Measurements from ENCODE around the gene ATP2C2. TPM values are rescaled to one million over a fixed set of nuclear protein-coding genes. Genes with fewer than 3 reads are reported as not detected.

ATP2C2 gene
- total RNA-seq, 1 donor from 2014 or later = not detected

DNA sequence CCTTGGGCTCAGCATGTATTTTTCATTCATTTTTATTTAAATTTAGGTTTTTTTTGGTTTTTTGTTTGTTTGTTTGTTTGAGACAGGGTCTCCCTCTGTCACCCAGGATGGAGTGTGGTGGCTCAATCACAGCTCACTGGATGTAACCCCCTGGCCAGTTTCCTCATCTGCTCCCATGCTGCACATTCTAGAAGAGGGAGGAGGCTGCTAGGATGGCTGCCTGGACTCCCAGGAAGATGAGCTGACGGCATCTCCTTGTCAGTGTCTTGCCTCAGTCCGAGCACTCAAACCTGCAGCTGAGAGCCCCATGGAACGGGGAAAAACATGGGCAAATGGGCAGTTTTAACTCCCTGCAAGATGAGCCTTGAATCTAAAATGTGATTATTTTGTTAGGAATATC lies 128.7 kb downstream of the ATP2C2 start:
- Mint-ChIP-seq H3K27me3 (ENCODE audit: low read depth) (no peaks in the 10 kb centered on the region), H3K36me3 (ENCODE audit: low read depth) (peaks cover 19% of the 10 kb centered on the region), H3K4me1 (ENCODE audit: low read depth) (no peaks in the 10 kb centered on the region), H3K4me3 (ENCODE audit: unreplicated experiment) (no peak overlapping the region), H3K9me3 (ENCODE audit: low read depth) (no peaks in the 10 kb centered on the region), H3K27ac (ENCODE audit: unreplicated experiment) (no peak overlapping the region)
- peak; percentile 25 for DNase-seq (ENCODE audit: low spot score)
- TF ChIP-seq, protein P1, sequence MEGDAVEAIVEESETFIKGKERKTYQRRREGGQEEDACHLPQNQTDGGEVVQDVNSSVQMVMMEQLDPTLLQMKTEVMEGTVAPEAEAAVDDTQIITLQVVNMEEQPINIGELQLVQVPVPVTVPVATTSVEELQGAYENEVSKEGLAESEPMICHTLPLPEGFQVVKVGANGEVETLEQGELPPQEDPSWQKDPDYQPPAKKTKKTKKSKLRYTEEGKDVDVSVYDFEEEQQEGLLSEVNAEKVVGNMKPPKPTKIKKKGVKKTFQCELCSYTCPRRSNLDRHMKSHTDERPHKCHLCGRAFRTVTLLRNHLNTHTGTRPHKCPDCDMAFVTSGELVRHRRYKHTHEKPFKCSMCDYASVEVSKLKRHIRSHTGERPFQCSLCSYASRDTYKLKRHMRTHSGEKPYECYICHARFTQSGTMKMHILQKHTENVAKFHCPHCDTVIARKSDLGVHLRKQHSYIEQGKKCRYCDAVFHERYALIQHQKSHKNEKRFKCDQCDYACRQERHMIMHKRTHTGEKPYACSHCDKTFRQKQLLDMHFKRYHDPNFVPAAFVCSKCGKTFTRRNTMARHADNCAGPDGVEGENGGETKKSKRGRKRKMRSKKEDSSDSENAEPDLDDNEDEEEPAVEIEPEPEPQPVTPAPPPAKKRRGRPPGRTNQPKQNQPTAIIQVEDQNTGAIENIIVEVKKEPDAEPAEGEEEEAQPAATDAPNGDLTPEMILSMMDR (IDR thresholded peaks at IDR 0.05) = no peak

DNA sequence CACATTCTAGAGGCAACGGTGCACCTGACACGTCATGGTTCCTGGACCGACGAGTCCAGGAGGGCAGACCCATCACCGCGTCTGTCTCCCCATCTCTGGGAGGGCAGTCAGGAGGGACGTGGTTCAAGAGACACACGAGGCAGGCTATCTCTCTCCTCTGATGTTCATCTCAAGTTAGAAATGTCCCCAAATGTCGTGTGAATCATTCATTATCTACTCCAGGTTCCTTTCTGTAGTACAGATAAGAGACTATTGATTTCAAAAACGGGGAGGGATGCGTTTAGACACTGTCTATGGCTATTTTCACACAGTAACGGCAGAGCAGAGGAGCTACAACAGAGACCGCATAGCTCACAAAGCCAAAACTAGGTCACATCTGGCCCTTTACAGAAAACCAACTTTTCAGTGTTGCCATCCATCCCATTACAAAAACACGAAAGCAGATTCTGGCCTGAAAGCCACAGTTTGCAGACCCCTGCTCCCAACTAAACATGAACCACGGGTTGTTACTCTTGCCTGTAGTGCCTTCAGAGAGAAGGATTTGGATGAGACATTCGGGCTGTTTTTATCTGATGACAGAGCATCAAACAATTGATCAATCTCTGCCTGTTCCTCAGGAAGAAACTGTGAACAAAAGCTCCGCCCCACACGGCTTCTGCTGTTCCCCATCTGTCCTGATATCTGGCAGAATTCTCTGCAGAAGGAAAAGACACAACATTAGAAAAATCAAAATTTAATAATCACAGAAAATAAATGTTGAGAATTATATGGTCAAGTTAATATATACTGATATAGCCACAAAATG lies 129.3 kb downstream of the ATP2C2 start:
- no peaks in the 10 kb centered on the region for H3K27me3 Mint-ChIP-seq (ENCODE audit: low read depth)
- no peak overlapping the region for H3K27ac Mint-ChIP-seq (ENCODE audit: unreplicated experiment)
- no peaks in the 10 kb centered on the region for H3K9me3 Mint-ChIP-seq (ENCODE audit: low read depth)
- DNase-seq (ENCODE audit: low spot score) = peak; percentile 27
- H3K4me3 Mint-ChIP-seq (ENCODE audit: unreplicated experiment) = no peak overlapping the region
- H3K4me1 Mint-ChIP-seq (ENCODE audit: low read depth) = peaks cover 1% of the 10 kb centered on the region
- peaks cover 19% of the 10 kb centered on the region for H3K36me3 Mint-ChIP-seq (ENCODE audit: low read depth)
- TF ChIP-seq, protein P1 (IDR thresholded peaks at IDR 0.05) = no peak

DNA sequence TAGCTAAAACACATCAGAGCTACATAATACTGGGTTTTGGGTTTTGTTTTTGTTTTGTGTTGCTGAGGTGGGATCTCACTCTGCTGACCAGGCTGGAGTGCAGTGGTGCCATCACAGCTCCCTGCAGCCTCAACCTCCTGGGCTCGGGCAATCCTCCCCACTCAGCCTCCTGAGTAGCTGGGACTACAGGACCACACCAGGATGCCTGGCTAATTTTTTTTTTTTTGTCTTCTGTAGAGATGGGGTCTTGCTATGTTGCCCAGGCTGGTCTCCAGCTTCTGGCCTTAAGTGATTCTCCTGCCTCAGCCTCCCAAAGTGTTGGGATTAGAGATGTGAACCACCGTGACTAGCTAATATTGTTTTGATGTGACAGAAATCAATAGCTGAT lies 129.9 kb downstream of the ATP2C2 start:
- H3K27me3 Mint-ChIP-seq (ENCODE audit: low read depth) = no peaks in the 10 kb centered on the region
- H3K27ac Mint-ChIP-seq (ENCODE audit: unreplicated experiment) = no peak overlapping the region
- peaks cover 15% of the 10 kb centered on the region for H3K36me3 Mint-ChIP-seq (ENCODE audit: low read depth)

DNA sequence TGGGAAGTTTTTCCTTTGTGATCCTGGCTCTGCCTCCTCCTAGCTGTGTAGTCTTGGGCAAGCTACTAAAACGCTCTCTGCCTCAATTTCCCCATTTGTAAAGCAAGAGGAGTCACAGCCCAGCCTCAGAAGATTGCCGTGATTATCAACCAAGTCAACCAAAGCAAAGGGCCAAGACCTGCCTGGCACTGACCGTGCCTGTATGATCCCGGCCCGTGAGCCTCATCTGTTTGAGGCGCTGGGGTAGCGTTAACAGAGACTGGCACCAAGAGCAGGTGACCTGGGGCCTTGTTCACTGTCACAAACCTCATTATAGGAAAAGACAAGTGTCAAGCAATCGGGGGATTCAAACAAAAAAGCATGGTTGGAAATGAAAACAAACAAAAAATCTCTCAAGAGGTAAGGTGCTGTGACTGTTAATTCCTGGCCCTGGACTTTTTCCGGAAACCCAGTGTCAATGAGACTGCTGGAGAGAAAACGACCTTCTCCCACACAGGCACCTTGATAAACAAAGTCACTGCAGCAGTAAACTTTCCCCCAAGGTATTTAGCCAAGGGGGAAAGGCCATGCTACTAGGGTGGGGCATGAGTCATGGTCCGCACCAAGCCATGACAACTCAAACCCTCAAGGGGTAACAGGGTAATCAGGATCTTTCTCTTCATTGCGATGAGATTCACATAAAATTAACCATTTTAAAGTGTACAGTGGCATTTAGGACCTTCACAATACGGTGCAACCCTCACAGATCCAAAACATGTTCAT lies 130.7 kb downstream of the ATP2C2 start:
- TF ChIP-seq, protein P1 (IDR thresholded peaks at IDR 0.05) = no peak
- Mint-ChIP-seq H3K27me3 (ENCODE audit: low read depth) (no peaks in the 10 kb centered on the region), H3K27ac (ENCODE audit: unreplicated experiment) (no peak overlapping the region), H3K4me1 (ENCODE audit: low read depth) (peaks cover 16% of the 10 kb centered on the region), H3K9me3 (ENCODE audit: low read depth) (no peaks in the 10 kb centered on the region), H3K36me3 (ENCODE audit: low read depth) (peaks cover 14% of the 10 kb centered on the region), H3K4me3 (ENCODE audit: unreplicated experiment) (no peak overlapping the region)
- DNase-seq (ENCODE audit: low spot score) = peak; percentile 30

More for the DNA sequence above, 129.9 kb downstream of the ATP2C2 start:
- TF ChIP-seq, protein P1 (IDR thresholded peaks at IDR 0.05) = no peak
- Mint-ChIP-seq H3K4me3 (ENCODE audit: unreplicated experiment) (no peak overlapping the region), H3K9me3 (ENCODE audit: low read depth) (no peaks in the 10 kb centered on the region), H3K4me1 (ENCODE audit: low read depth) (peaks cover 7% of the 10 kb centered on the region)
- no peak for DNase-seq (ENCODE audit: low spot score)

DNA sequence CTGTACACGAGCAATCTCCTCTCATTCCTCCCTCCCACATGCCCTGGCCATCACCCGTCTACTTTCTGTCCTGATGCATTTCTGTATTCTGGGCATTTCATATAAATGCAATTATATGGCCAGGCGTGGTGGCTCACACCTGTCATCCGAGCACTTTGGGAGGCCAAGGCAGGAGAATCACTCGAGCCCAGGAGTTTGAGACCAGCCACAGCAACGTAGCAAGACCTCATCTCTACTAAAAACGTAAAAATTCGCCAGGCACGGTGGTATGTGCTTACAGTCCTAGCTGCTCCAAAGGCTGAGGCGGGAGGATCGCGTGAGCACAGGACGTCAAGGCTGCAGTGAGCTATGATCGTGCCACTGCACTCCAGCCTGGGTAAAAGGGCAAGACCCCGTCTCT lies 131.3 kb downstream of the ATP2C2 start:
- Mint-ChIP-seq H3K4me3 (ENCODE audit: unreplicated experiment) (no peak overlapping the region), H3K36me3 (ENCODE audit: low read depth) (peaks cover 10% of the 10 kb centered on the region)

More for the DNA sequence above, 131.3 kb downstream of the ATP2C2 start:
- peaks cover 19% of the 10 kb centered on the region for H3K4me1 Mint-ChIP-seq (ENCODE audit: low read depth)
- H3K27ac Mint-ChIP-seq (ENCODE audit: unreplicated experiment) = no peak overlapping the region
- TF ChIP-seq, protein P1 (IDR thresholded peaks at IDR 0.05) = no peak
- H3K9me3 Mint-ChIP-seq (ENCODE audit: low read depth) = no peaks in the 10 kb centered on the region
- peak; percentile 51 for DNase-seq (ENCODE audit: low spot score)
- no peaks in the 10 kb centered on the region for H3K27me3 Mint-ChIP-seq (ENCODE audit: low read depth)
